Skin of body (tissue), 2 donors: Measurements from ENCODE around the gene ARHGDIA. TPM values are rescaled to one million over a fixed set of nuclear protein-coding genes. Genes with fewer than 3 reads are reported as not detected.
"Not testable (repeated sequence)": the region's sequence is repeated elsewhere in the genome, so short reads cannot be mapped to it uniquely, and the experiment has no call there.

Experiments
- DNase-seq: peaks from one replicate; lab custom pipeline; 2025; lab: John Stamatoyannopoulos, UW
- total RNA-seq: library from RNA; depleted of rRNA; stranded (reverse); fragments of >200 nt; gene quantifications from one replicate; pipeline ENCODE4 v1.2.3, GENCODE V29; 2014

ARHGDIA gene
- total RNA-seq, 1 donor from 2014 or later, result 51.6 TPM

GRCh38 chr17:81844887-81845286 lies 26.2 kb downstream of the ARHGDIA start:
- DNase-seq, result no peak

- no peak for DNase-seq
Measured at GRCh38 chr17:81844327-81844851, 26.7 kb downstream of the ARHGDIA start.

DNA sequence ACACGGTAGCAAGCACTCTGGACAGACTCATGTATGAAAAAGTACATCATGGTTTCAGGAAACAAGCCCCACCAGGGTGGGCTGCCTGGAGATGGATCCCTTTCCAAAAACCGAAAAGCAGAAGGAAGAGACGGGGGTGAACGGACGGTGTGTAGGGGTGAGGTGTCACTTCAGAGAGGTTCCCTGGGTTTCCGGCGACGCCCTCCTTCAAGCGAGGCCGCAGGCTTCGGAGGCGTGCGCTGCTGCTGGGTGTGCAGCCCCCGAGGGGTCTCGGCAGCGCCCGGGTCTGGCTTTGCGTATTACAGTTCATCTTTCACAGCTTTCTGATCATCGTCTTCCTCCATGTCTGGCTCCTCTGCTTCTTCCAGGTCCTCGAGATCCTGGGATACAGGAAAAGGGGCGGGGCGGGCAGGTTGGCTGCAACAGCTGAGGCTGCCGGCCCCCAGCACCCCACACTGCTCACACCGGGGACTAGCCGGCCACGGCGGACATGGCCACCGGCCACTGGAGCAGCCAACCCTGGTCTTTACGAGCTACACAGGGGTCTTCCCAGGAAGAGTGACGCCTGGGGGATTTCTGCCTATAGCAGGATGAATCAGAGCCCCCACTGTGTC lies 27.3 kb downstream of the ARHGDIA start:
- DNase-seq, result no peak

- DNase-seq, result no peak
Measured at GRCh38 chr17:81842725-81843504, 28.2 kb downstream of the ARHGDIA start.

- DNase-seq, result no peak
Measured at GRCh38 chr17:81842378-81842724, 28.8 kb downstream of the ARHGDIA start.

DNA sequence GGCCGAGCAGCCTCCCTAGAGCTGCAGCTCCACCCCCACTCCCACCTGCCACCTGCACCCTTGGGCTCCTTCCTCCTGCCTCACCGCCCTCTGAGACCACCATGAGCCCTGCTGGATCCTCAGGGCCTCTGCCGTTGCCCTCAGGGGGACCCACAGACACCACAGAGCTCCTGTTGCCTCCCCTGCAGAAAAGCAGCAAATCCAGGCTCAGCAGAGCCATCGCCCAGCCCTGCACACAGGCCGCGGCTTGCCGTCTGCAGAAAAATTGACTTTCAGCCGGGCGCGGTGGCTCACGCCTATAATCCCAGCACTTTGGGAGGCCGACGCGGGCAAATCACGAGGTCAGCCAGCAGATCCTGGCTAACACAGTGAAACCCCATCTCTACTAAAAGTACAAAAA lies 29.3 kb downstream of the ARHGDIA start:
- no peak for DNase-seq

DNA sequence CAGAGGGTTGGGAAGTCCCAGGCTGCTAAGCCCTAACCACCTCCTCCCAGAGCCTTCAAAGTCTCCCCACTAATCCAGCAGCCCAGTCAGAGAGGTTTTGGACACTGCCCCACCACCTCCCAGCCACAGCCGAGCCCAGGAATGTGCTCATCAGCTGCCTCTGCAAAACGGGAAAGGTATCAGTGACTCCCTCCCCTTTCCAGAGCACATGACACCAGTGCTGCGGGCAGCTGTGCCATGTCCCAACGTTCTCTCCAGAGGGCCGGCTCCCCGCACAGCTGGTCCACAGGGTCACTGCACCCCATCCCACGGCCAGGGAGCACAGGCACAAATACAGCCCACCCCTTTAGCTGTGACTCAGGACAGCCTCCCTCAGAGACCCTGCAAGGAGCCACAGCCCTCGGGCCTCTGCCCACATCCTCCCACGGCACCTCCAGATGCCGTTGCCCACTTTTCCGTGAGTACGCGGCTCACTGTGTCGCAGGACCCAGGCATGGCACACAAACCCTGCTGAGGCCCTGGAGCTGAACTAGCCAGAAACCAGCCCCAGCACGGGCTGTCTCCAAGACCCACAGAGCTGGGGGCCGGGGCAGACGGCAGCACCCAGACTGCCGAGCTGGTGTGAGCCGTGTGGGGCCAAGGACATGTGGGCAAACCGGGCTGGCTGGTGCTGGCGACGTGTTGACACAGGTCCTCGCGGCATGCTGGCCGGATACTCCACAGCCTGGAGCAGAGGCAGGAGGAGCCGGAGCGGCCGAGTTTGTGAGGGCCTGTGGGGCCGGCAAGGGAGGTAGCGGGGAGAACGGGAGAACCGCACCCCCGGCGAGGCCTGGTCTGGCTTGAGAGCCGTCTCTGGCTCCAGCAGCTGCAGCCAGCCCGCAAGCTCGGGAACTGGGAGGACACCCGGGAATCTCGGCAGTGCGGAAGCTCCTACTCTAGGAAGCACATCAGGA lies 30.0 kb downstream of the ARHGDIA start:
- DNase-seq, result no peak

GRCh38 chr17:81840059-81840458 lies 31.1 kb downstream of the ARHGDIA start:
- DNase-seq, result not testable (repeated sequence)

- DNase-seq, result no peak
Measured at GRCh38 chr17:81839301-81839700, 31.8 kb downstream of the ARHGDIA start.

DNA sequence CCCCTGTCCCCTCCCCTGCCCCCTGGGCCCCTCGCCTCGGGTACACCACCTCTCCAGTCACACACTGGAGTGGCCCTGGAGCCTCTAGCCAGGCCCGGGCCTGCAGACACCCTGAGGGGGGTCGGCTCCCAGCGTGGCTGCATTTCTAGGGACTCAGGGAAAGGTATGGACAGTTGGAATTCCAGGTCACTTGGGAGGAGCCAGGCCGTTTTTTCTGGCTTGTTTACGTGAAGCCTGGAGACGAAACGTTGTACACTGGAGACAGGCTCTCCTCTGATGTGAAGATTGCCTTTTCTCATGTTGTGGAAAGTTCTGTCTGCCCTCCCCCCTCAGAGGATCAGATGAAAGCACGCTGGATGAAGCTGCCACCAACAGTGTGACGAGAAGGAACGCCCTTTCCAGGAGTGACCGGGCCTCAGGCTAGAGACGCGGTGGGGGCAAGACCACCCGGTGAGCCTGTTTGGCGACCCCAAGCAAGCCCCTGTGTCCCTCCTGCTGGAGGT lies 32.3 kb downstream of the ARHGDIA start:
- no peak for DNase-seq

DNA sequence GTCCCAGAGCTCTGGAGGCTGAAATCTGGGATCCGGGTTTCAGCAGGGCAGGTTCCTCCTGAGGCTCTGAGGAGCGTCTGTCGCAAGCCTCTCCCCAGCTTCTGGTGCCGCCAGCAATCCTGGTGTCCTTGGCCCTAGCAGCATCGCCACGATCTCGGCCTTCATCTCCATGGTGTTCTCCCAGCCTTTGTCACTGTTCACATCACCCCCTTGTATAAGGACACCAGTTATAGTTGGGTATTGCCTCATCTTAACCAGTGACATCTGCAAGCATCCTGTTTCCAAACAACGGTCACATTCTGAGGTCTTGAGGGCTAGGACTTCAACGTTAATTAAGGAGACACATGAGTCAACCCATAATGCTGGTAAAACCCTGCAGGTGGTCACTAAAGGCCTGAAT lies 33.5 kb downstream of the ARHGDIA start:
- DNase-seq, result no peak

DNA sequence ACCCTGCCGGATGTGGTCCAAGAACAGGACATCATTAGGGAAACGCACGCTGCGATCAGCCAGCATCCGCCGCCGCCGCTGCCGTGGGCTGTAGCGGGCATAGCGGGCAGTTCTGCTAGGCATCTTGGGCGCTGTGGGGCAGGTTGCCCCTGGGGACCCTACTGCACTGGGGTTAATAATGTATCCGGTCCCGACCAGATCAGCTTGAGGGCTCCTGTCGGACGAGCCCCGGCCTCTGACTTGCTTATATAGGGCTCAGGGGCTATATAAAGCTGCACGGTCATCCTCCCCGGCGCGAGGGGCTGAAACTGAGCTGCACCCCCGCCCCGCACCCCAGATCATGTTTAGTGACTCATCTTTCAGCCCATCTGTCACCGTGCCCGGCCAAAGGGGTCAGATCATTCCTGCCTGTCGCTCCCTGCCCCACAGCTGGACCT lies 36.3 kb downstream of the ARHGDIA start, which contains the start of gene PPP1R27:
Gene PPP1R27, minus strand, starts transcription at position 220 of the 437 bp plus-strand sequence. Its CDS starts 97 bp downstream, at position 123.
- no peak for DNase-seq

GRCh38 chr17:81833921-81834830 lies 37.0 kb downstream of the ARHGDIA start:
- DNase-seq, result no peak

DNA sequence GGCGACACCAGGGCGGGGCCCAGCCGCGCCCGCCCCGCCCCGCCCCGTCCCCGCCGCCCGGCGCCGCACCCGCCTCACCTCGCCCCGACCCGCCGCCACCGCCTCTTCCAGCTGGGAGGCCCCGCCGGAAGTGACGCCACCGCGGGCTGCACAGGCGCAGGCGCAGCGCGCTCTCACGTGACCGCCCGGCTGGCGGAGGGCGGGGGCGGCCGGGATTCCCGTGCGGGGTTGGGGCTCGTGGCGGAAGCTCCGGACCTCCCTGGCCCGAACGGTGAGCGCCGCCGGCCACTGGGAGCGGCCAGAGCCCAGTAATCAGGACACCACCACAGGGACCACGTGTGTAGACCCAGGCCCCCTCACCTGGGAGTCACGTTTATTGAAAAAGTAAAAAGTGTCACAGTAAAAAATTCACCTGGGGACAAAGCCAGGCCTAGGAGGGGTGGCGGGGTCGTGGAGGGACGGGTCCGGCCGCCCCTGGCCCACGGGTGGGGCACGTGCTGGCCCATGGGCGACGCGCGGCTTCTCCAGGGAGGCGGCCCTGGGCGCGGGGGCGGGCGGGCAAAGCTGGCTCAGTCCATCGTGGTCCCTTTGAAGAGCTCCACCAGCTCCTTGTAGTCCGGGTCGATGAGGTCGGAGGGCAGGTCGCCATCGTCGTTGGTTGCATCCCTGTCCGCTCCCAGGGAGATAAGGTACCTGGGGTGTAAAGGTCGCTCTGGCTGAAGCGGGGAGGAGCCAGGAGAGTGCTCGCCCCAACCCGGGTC lies 37.8 kb downstream of the ARHGDIA start, which contains the start of gene MCRIP1:
Gene MCRIP1, minus strand, starts transcription at position 132 of the 761 bp plus-strand sequence. CDS start 8,785 bp downstream, outside the sequence.
- peak; percentile 83 for DNase-seq

GRCh38 chr17:81832608-81833159 lies 38.5 kb downstream of the ARHGDIA start:
- no peak for DNase-seq

GRCh38 chr17:81831957-81832607 lies 39.1 kb downstream of the ARHGDIA start:
- peak; percentile 13 for DNase-seq

DNA sequence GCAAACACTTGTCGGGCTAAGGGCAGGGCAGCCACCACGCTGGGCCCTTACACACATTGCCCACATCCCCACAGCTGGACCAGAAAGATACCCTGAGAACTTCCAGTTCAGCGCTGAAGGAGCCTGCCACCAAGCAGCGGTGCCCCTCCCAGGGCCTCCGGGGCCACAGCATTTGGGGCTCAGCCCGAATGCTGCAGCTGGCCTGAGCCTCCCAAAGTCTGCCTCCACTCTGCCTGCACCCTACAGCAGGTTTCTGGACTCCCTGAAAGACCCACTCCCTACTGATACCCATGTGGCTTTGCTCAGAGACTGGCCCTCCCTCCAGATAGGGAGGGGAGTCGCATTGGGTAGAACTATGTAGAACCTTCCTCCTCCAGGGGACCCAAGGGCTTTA lies 39.6 kb downstream of the ARHGDIA start:
- DNase-seq, result no peak

- no peak for DNase-seq
Measured at GRCh38 chr17:81829858-81830257, 41.3 kb downstream of the ARHGDIA start.
